GM19328 (cell line): ENCODE measurements around the gene CAMK1D.

Experiments
- ATAC-seq: cut with Tn5 transposase; IDR thresholded peaks from one replicate; pipeline ENCODE4 v1.9.1; 2021; ENCODE audit warnings: mild to moderate bottlenecking, moderate library complexity; ENCODE audit not compliant: unreplicated experiment

The CAMK1D gene

DNA sequence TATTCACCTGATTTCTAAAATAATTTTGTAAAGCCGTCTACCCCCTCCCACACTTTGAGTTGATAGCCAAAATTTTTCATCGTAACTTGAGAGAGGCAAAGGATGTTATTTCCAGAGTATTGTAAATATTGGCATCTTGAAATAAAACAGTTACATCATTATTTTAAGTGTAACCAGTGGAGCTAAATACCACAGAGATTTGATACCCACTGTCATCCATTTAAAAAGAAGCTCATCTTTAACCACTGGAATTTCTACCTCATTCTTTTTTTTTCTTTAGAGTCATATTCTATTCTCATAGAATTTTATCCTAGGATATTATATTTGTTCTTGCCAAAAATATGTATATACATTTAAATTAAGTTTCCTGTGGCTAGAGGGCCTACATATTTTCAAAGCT, 48.6 kb downstream of the CAMK1D start:
- ATAC-seq: no peak

DNA sequence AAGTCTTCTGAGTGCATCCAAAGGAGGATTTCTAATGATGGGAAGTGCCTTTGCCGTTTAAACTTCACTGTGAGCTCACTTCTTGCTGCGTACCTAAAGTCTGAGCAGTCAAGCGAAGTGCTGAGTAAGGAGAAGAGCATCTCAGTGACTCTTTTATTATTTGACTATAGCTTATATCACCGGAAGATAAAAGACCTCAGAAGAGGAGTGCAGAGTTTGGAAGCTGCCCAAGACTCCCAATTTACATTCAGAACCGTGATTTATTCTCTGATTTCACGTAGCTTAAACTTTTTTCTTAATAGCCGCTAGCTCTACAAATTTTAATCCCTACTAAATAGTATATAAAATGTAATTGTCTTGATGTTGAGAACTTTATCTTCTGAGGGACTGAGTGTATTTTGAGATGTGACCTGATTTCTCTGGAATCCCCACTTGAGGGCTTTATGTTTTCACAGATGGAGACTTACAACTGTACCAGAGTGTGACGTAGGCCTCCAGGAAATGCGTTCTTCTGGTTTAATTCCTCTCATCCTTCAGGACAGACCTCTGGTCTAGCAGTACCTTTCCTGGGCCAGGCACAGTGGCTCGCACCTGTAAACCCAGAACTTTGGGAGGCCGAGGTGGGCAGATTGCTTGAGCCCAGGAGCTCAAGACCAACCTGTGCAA, 51.1 kb downstream of the CAMK1D start:
- ATAC-seq: no peak

DNA sequence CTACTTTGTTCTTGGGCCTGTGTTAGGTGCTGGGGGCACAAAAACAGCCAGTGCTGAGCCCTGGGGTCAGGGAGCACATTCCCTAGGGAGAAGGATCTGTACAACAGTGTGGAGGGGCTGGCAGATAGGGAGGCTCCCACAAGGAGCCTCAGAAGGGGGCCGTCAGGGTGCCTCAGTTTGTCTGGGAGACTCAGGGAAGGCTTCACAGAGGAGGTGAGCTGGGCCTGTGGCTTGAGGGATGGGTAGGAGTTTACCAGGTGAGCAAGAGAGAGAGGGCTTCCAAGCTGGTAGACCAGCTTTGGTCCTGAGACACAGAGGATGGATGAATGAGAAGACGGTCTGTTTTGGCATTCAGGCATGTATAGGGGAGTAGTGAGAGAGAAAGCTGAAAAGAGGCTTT, 52.1 kb downstream of the CAMK1D start:
- ATAC-seq: no peak

DNA sequence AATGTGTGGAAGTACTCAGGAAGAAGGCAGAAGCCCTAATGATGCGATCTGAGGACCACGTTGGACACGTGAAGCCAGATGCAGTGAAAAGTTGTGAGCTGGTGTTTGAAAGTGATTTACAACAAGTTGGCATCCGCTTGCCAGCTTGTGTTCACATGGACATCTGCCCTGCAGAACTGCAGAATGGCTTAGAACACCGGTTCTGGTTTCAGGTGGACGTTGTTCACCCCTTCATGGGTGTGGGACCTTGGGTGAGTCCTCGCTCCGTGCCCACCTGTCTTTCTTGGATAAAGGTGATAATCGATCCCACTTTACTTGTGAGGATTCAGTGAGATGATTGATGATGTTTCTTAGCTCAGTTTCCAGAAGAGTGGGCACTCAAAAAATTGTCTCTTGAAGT, 53.8 kb downstream of the CAMK1D start:
- no peak for ATAC-seq

DNA sequence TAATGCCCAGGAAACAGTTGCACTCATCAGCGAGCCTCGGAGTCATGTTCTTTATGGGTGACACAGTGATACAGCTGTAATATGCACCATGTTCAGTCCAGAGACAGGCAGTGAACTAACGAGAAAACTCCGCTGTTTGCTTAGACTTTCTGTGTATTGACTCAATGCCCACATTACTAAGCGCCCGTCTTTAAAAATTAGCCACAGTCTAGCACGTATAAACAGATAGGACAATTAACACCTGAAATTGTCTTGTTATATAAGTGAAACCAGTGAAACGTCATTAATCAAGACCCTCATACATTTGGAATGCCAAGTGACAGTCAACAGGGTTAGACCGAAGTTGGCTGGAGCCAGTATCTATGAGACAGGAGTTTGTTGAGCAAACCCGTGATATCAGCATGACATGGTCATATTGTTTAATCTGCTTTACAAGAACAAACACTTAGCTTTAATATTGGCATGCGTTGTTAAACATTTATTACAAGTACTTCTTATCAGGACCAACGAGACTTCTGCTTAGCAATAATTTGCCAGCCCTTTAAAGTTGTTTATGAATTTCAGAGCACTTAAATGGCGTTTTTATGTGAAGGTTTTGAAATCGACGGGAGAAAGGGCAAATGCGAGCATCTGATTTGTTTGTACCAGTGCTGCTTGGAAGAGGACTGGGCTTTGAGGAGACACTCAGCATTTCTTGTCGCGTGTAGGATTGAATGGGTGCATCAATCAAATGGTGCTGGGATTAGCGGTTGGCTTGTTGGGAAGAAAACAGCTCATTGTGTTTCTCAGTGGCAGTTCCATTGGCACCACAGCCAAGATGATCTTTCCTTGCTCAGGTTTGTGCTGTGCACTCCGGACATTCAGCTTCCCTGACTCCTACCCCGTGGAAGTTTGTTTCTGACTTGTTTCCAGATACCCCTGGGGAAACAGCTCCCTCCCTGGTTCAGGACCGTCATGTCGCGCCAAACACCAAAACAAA, 56.3 kb downstream of the CAMK1D start:
- ATAC-seq: no peak

DNA sequence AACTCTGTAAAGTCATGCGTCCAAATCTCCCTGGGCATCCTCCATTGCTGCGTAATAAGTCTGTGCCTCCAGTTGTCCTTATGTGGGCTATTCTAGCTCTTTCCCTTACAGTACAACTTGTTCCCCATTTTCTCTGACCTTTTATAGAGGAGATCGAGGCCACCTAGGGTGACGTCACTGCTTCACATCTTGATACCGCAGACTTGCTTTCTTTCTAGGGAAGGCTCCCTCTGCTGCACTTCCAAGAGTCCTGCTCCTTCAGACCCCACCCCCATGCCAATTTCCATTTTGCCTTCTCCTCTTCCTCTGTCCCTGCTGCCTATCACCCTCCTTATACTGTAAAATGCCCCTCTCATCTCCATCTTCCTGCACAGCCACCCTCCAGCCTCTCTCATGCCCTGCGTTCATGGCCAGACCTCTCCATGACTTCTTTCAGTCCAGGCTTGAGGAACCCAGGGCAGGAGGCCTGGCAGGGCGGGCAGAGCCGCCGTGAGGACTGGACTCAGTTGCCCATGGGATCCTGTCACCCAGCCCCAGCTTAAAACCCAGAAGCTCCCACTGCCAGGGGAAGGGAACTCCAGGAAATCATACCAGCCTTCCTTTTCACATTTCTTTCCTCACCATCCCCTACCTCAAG, 57.5 kb downstream of the CAMK1D start:
- ATAC-seq: no peak

DNA sequence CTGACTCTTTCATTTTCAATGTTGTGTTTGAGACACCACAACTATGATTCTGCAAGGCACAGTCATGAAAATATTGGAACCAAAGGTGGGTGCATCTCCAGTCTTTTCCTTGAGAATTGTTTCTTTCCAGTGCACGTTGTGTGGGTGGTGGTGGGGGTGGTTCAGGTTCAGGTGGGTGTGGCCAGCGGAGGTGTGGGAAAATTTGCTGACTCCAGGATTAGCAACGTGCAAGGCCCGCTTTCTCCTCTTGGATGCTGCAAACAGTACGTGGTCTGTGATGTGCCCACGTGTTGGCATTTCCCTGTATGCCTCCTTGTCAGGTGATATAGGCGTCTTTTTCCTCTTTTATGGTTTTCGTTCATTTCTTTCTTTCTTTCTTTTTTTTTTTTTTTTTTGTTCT, 59.1 kb downstream of the CAMK1D start:
- no peak for ATAC-seq

DNA sequence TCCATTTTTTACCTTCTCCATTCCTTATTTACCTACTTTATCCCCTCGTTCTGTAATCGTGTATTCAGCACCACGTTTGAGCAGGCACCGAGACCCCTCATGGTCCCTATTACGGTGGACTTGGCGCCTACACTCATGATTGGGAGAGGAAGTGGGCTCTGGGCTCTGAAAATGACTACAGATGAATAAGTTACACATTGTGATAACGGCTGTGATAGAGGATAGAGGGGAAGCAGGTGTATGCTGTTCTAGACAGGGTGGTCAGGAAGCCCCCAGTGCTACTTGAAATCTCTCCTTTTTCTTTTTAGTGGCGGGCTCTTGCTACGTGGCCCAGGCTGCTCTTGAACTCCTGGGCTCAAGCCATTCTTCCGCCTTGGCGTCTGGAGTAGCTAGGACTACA, 59.8 kb downstream of the CAMK1D start:
- no peak for ATAC-seq

DNA sequence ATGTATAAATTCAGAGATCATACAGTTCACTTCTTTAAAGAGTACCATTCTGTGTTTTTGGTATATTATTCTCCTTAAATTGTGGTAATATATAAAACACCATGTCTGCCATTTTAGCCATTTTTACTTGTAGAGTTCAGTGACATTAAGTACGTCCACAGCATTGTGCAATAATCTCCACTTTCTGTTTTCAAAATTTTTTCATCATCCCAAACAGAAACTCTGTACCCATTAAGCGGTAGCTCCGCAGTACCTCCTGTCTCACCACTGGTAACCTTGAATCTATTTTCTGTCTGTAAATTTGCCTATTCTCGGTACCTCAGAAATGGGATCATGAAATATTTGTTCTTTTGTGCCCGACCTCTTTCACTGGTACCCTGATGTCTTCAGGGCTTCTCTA, 60.3 kb downstream of the CAMK1D start:
- no peak for ATAC-seq

DNA sequence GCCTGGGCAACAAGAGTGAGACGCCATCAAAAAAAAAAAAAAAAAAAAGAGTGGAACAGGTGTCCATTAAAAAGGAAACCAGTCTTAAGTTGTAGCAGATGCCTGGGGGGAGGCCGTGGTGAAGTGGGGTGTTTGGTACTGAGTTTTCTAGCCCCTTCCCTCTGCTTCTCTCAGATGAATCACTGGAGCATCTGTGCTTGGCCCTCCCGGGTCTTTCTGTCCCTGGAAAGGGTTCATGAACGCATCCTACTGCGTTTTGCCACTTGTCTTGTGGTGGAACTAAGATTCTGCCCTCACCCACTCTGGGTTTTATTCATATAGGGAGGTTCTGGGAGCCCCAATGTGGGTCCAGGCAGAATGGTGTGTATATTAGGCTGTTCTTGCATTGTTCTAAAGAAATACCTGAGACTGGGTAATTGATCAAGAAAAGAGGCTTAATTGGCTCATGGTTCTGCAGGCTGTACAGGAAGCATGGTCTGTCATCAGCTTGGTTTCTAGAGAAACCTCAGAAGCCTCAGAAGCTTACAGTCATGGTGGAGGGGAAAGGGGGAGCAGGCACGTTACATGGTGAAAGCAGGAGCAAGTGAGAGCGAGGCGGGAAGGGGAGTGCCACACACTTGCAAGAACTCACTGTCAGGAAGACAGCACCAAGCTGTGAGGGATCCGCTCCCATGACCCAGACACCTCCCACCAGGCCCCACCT, 63.5 kb downstream of the CAMK1D start:
- no peak for ATAC-seq

DNA sequence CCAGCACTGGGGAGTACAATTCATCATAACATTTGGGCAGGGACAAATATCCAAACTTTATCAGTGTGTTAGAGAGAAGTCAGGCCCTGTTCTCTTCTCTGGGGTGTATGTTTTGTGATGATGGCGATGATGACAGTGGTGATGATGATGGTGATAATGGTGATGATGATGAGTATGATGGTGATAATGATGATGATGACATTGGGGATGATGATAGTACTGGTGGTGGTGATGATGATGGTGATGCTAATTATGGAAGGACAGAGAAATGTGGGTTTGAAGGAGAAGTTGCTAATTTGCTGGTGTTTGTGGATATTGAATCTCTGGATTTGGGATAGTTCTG, 64.0 kb downstream of the CAMK1D start:
- no peak for ATAC-seq

DNA sequence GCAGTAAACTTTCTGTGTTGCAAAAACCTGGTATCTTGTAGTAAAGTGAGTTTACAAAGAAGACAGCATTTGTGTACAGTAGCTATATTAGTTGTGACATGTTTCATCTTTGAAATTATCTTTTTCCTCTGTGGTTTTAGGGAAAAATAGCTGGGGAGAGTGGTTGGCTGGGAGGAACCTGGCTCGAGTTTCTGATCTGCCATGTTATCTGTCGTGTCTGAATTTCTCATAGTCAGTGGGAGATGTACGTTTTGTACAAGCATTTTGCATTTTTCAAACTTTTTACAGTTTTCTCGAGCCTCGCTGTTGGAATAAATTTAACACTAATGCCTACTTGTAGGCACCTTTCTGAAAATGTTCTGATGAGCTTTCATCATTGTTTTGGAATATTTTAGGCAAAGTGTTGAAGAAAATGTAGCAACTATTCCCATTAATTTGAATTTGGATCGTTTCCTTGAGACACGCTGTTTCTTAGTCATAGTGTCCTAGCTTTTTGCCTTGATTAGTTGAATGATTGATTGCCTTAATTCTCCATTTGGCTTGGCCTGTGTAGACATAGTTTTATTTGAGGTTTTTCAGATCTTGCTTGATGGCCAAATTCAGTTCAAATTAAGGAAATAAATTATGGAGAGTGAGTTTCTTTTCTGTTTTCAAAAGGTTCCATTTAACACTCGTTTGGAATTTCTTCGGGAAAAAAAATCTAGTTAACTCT, 65.1 kb downstream of the CAMK1D start:
- ATAC-seq: no peak

DNA sequence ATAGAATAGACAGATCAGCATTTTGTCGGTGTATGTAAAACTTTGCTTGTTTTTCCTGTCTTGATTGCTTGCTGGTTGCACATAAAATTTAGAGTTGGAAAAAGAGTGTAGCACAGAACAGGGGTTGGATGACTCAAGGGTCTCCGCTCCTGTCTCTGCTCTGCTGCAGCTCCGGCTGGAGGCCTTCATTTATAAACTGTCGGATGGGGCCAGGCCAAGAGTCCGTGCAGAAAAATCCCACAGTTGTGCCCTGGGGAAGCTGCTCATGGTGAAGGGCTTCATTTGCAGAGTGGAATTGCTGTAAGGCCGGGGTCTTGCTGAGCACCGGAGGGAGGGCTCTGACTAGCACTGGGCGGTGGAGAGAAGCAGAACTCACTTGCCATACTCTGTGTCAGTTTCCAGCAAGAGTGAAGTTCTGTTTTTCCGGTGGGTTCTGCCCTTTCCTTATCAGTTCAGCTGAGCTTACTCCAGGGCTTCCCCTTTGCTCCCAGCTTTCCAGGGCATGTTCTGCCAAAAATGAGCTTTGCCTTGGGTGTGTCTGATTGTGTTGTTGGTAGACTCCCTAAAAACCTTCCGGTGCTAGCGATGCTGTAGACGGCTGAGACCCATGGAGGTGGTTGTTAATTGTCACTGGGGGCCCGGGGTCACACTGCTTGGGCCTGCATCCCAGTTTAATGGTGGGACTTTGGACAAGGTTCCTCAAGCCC, 67.2 kb downstream of the CAMK1D start:
- ATAC-seq: no peak

DNA sequence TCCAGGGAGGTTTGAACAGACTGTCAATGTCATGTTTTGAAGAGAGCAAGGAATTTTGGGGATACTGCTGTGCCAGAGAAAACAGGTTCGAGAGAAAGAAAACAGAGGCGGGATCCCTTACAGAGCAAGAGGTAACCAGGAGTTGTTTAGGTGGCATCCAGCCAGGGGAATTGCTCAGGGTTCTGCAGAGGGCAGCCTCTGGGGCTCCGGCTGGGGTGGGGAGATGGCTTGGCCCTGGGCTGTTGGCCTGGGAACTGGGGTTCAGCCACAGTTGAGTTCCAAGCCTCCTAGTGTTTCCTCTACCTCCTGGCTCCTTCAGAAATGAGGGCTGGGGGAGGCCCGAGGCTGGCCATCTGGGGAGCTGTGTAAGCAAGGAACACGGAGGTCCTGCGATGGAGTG, 68.0 kb downstream of the CAMK1D start:
- ATAC-seq: no peak

DNA sequence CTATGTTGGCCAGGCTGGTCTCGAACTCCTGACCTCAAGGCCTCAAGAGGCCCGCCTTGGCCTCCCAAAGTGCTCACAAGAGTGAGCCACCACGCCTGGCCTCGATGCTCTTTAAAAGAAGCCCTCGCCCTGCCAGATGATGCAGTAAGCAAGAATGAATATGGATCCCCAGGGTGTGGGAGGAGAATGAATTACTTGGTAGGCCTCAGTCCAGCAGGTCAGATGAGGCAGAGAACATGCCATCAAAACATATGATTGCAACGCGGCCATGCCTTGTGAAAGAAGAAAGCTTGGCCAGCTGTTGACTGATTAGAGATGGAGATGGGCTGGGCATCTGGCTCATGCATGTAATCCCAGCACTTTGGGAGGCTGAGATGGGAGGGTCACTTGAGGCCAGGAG, 68.7 kb downstream of the CAMK1D start:
- ATAC-seq: no peak

DNA sequence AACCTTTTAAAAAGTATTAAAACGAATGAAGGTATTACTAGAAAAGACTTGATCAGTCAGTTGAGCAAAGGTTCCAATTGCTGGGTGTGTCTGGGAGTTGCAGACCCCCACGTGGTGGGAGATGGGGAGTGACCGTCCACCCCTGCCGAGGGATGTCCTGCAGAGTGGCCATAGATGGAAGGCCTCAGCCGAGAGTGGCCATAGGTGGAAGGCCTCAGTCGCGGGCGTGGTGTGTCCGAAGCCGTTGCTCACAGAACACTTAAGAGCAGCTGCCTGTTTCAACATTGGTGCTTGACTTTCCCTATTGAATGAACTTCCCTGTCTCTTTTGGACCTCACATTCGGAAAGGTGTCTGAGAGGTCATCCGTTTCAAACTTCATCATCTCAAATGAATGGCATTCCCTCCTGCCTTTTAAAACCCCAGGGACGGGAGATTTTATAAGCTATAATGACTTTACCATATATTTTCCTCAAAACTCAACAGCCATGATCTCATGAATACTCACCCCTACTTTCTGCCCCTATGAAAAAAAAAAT, 69.4 kb downstream of the CAMK1D start:
- no peak for ATAC-seq

DNA sequence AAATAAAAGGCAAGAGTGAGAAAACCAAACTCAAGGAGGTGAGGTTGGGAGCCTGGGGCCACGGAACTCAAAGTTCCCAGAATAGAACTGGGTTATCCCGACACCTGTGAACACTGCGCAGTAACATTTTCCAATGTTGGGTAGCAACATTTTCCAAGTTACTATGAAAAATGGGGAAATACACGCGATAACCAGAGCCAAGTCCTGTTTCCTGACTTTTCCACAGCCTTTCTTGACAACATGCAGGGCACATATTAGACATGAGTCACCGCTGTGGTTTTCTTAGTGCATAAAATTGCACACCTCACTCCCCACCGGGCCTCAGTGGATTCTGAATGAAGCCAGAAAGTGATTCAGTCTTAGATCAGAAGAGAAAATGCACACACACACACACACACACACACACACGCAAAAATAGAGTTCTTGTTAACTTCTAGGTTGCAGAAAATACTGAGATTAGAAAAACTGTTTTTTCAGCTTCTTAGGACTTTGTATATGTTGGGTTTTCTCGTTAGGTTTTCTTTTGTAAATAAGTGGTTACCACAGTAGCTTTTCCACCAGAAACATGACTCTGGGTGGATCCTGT, 70.0 kb downstream of the CAMK1D start:
- no peak for ATAC-seq

DNA sequence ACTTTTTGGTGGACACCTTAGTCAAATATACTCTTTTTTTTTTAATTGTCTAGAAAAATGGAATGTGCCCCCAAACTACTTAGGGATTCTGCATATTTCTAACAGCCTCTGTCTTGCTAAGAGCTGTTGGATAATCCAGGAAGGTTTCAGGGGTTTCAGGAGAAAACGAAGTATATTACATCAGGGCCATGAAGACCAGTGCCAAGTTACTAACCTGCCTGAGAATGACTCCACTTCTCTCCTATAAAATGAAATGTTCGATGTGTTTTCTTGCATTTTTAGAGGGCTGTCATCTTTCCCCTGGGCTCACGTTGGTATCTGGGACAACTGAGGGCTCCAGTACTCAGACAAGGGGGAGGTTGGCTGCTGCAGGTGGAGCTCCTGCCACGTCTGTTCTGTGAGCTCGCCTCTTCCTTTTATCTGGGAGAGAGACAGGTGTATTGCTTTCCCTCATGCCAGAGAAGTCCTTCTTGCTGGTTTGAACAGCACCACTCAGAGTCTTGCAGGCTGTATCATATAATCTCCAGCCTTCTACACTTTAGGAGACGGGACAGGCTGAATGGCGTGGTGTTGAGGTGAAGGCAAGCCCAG, 71.3 kb downstream of the CAMK1D start:
- ATAC-seq: no peak

DNA sequence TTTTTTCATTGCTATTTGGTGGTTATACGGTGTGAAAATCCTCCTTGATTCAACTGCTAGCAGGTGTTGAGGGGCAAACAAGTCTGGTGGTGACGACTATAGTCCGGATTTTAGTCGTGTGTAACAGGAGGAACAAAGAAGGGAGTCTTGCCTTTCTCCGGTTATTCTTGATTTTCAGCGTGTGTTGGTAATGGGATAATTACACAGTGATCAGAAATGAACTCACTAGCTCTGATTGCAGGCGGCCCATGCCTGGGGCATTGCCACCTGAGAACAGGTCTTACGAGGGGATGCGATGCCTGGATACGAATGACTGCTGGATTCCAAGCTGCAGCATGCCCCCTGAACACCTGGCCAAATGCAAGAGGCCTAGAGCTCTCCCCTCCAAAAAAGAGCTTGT, 72.8 kb downstream of the CAMK1D start:
- ATAC-seq: no peak
